Activated T-cell treated with anti-CD3 and anti-CD28 coated beads, Interleukin-2, amount 50 U/mL, for 4 hours (primary cell): Measurements from ENCODE around the gene ZEB1. TPM values are rescaled to one million over a fixed set of nuclear protein-coding genes. Genes with fewer than 3 reads are reported as not detected.
"Not testable (repeated sequence)": the region's sequence is repeated elsewhere in the genome, so short reads cannot be mapped to it uniquely, and the experiment has no call there.

ENCODE experiments used
- ATAC-seq, 2 donors: fragments of 200-7000 bp; cut with Tn5 transposase; one replicate each; pipeline ENCODE4 v1.10.0; 2021
- DNase-seq: peaks from one replicate; pipeline ENCODE4 v3.0.0-alpha.2; 2020
- H3K27me3 Mint-ChIP-seq: one replicate; pipeline ENCODE4 v1.8.0; 2021; ENCODE audit warnings: low read depth, mixed read lengths
- H3K36me3 Mint-ChIP-seq: one replicate; pipeline ENCODE4 v1.8.0; 2022; ENCODE audit warnings: mixed read lengths; ENCODE audit not compliant: insufficient read depth
- H3K4me1 Mint-ChIP-seq: one replicate; pipeline ENCODE4 v1.8.0; 2021; ENCODE audit warnings: low read depth, mixed read lengths
- H3K4me3 Mint-ChIP-seq: one replicate; pipeline ENCODE4 v1.8.0; 2021; ENCODE audit warnings: mild to moderate bottlenecking, moderate library complexity, mixed read lengths
- H3K9me3 Mint-ChIP-seq: one replicate; pipeline ENCODE4 v1.8.0; 2021; ENCODE audit warnings: mixed read lengths
- total RNA-seq, 3 donors: library from RNA; stranded (reverse); gene quantifications; one replicate each; pipeline ENCODE4 v1.2.1, GENCODE V29; 2021

ZEB1 gene
- total RNA-seq, 3 donors from 2014 or later = 31.6 to 32.9 (median 32.1) TPM

DNA sequence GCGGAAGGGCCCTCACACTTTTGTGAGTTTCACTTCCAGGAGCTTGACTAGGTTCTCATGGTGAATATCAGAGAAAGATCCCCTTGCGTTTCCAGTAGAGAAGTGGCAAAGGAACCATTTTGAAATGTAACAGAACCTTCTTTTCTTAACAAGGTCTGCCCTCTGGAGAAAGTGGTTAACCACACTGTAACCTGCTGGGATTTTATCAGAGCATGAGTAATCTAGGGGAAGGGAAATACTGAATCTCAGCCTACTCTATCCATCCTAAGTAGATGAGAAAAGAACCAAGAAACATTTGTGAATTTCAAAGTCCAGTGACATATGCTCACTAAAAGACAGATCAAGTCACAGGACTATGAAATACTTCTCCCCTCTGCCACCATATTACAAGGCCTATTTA lies 235.5 kb downstream of the ZEB1 start:
- Mint-ChIP-seq H3K4me1 (no peaks in the 10 kb centered on the region), H3K36me3 (no peaks in the 10 kb centered on the region), H3K9me3 (peaks cover 35% of the 10 kb centered on the region), H3K4me3 (no peak overlapping the region), H3K27me3 (peaks cover 4% of the 10 kb centered on the region)
- no peak for ATAC-seq
- DNase-seq = no peak

DNA sequence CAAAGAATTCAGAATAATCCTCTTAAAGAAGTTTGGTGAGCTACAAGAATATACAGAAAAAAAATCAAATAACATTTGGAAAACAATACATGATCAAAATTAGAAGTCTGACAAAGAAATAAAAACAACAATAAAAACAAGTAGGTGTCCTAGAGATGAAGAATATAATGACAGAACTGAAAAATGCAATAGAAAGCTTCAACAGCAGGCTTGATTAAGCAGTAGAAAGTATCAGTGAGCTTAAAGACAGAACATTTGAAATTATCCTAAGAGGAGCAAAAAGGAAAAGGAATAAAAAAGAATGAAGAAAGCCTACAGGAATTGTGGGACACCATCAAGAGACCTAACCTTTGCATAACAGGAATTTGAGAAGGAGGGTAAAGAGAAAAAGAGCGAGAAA lies 238.8 kb downstream of the ZEB1 start:
- H3K4me1 Mint-ChIP-seq = no peaks in the 10 kb centered on the region
- ATAC-seq = no peak

DNA sequence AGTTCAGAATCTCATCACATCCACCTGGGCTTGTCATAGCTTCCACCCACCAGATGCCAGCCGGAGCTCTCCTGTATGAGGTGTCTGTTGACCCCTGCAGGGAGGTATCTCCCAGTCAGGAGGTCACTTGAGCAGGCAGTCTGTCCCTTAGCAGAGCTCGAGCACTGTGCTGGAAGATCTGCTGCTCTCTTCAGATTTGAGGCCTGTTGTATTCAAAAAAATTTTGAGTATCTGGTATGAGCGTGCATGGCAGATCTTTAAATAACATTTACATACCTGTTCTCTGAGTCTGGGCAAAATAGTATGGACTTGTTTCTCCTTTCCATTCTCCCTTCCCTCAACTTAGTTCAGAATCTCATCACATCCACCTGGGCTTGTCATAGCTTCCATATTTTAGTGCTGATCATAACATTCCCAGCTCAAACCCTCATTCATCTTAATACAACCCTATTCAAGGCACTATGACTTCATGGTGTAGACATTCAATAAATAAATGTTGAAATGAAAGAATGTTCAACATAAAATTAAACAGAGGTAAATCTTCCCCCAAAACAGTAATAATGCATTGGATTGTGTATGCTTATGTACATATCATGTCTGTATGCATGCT lies 249.3 kb downstream of the ZEB1 start:
- H3K36me3 Mint-ChIP-seq, H3K4me3 Mint-ChIP-seq, H3K4me1 Mint-ChIP-seq, ATAC-seq, H3K9me3 Mint-ChIP-seq, DNase-seq: not testable (repeated sequence)
- peaks cover 30% of the 10 kb centered on the region for H3K27me3 Mint-ChIP-seq

More for the DNA sequence above, 238.8 kb downstream of the ZEB1 start:
- H3K36me3 Mint-ChIP-seq = no peaks in the 10 kb centered on the region
- H3K9me3 Mint-ChIP-seq = peaks cover 49% of the 10 kb centered on the region
- peaks cover 4% of the 10 kb centered on the region for H3K27me3 Mint-ChIP-seq
- DNase-seq = no peak
- H3K4me3 Mint-ChIP-seq = no peak overlapping the region

DNA sequence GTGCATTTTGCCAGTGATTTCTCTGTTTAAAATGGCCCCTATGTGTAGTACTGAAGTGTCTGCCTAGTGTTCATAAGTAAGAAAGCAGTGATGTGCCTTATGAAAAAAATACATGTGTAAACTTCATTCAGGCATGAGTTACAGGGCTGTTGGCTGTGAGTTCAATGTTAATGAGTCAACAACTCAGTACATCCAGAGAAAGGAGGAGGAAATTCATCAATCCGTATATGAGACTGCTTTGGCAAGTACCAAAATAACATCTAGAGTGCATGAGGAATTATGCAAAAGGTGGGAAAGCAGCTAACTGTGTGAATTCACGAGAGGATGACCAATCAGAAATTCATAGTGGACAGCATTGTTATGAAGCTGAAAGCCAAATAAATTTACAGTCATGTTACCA lies 255.6 kb downstream of the ZEB1 start:
- peaks cover 3% of the 10 kb centered on the region for H3K4me1 Mint-ChIP-seq
- ATAC-seq = no peak
- H3K36me3 Mint-ChIP-seq = no peaks in the 10 kb centered on the region
- peaks cover 3% of the 10 kb centered on the region for H3K9me3 Mint-ChIP-seq
- no peak for DNase-seq
- peaks cover 6% of the 10 kb centered on the region for H3K27me3 Mint-ChIP-seq
- H3K4me3 Mint-ChIP-seq = no peak overlapping the region

DNA sequence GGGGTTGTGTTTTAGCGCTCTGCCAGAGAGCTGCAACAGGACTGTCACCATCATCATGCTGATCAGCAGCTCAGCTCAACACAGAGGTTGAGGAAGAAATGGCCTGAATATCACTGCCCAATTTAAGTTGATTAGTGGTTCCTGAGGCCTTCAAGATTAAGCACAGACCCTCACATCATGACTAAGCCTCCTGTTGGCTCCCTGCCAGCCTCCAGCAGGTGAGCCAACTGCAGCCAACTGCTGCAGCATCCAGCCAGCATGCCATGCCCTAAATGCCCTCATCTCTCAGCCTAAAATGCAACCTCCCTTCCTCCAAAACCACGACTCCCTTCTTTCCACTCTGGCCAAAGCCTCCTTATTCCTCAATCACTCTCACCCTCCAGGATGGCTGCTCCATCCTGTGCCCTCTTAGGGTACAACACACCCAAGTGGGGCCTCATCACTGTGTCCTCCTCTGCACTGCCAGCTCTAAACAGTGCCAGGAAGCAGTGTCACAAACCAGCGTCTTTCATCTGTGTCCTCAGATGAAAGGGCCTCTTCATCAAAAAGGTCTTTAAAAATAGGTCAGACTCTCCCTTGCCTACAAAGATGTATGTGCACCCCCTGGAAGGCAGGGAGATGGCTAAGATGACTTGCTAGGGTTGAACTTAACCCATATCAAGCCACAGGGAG lies 259.3 kb downstream of the ZEB1 start:
- DNase-seq = no peak
- Mint-ChIP-seq H3K4me3 (no peak overlapping the region), H3K36me3 (no peaks in the 10 kb centered on the region), H3K4me1 (peaks cover 3% of the 10 kb centered on the region), H3K27me3 (peaks cover 5% of the 10 kb centered on the region), H3K9me3 (peaks cover 3% of the 10 kb centered on the region)
- no peak for ATAC-seq

DNA sequence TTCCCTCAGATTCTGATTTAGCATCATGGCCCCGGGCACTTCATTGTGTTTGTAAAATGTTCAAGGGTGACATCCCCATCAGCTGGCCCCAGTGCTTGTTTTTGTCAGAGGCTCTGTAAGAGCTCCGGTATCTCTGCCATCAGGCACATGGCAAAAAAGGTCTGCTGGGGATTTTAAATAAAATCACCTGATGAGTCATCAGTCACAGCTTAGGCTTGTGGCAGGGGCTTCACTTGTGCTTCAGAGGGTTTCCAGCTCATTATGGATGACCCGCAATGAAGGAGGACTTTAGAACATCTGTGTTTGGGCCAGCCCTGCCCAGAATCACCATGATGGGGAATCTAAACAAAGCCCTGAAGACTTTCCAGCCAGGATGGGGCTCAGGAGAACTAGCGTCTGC lies 259.9 kb downstream of the ZEB1 start:
- DNase-seq = no peak
- H3K4me3 Mint-ChIP-seq = no peak overlapping the region
- peaks cover 3% of the 10 kb centered on the region for H3K4me1 Mint-ChIP-seq
- ATAC-seq = no peak
- no peaks in the 10 kb centered on the region for H3K36me3 Mint-ChIP-seq
- H3K9me3 Mint-ChIP-seq = peaks cover 3% of the 10 kb centered on the region
- H3K27me3 Mint-ChIP-seq = peaks cover 11% of the 10 kb centered on the region
